MCF 10A (cell line): Measurements from ENCODE around the gene IL18R1. TPM values are rescaled to one million over a fixed set of nuclear protein-coding genes. Genes with fewer than 3 reads are reported as not detected.
A peak's percentile ranks its signal among the peaks of the same experiment; 100 is the strongest.

Experiments used
- BruUV-seq: library from RNA; stranded (reverse); fragments of 400-500 nt; replicated peaks from 2 replicates; lab custom pipeline; 2021; lab: Mats Ljungman, UMichigan
- CTCF ChIA-PET: fragments of 300-600 bp; sonication (Branson Sonifier 250); formaldehyde crosslinking; extraction: SDS; loops from one replicate; lab custom pipeline; 2021; ENCODE audit warnings: antibody characterized with exemption, inconsistent platforms; lab: Yijun Ruan, JAX
- POLR2A ChIA-PET: fragments of 300-600, 350-650 bp; sonication (Branson Sonifier 250); formaldehyde crosslinking; extraction: SDS; loops from one replicate; lab custom pipeline; 2020; ENCODE audit warnings: antibody characterized with exemption, inconsistent platforms; lab: Yijun Ruan, JAX
- DNase-seq: peaks from one replicate; pipeline ENCODE4 v3.0.0-alpha.2; 2018; ENCODE audit not compliant: unreplicated experiment
- H3K27ac Mint-ChIP-seq: one replicate; pipeline ENCODE4 v1.8.0; 2022; ENCODE audit warnings: mild to moderate bottlenecking, low read depth, mixed read lengths; ENCODE audit not compliant: unreplicated experiment
- H3K27me3 Mint-ChIP-seq: one replicate; pipeline ENCODE4 v1.8.0; 2022; ENCODE audit warnings: mixed read lengths; ENCODE audit not compliant: insufficient read depth, unreplicated experiment
- H3K36me3 Mint-ChIP-seq: one replicate; pipeline ENCODE4 v1.8.0; 2022; ENCODE audit warnings: mild to moderate bottlenecking, moderate library complexity, mixed read lengths; ENCODE audit not compliant: insufficient read depth, unreplicated experiment
- H3K4me1 Mint-ChIP-seq: one replicate; pipeline ENCODE4 v1.8.0; 2022; ENCODE audit warnings: mixed read lengths; ENCODE audit not compliant: insufficient read depth, unreplicated experiment
- H3K4me3 Mint-ChIP-seq: one replicate; pipeline ENCODE4 v1.8.0; 2022; ENCODE audit warnings: mild to moderate bottlenecking, moderate library complexity, mixed read lengths; ENCODE audit not compliant: unreplicated experiment
- H3K9me3 Mint-ChIP-seq: one replicate; pipeline ENCODE4 v1.8.0; 2022; ENCODE audit warnings: mixed read lengths; ENCODE audit not compliant: unreplicated experiment
- intact Hi-C: fragments of 100-400 bp; cut with micrococcal nuclease; formaldehyde crosslinking; loops from 2 replicates; pipeline ENCODE4 v1.14.1; 2022
- total RNA-seq: library from RNA; stranded (reverse); gene quantifications from 2 replicates; pipeline ENCODE4 v1.2.3, GENCODE V29; 2022
- TF ChIP-seq, protein P1 (sequence below): fragments of 200-600 bp; IDR thresholded peaks from one replicate; pipeline ENCODE4 v1.8.0; 2022; ENCODE audit warnings: antibody characterized with exemption, mild to moderate bottlenecking; ENCODE audit not compliant: unreplicated experiment

The IL18R1 gene
- total RNA-seq, 1 experiment from 2014 or later: 3.5 TPM

DNA sequence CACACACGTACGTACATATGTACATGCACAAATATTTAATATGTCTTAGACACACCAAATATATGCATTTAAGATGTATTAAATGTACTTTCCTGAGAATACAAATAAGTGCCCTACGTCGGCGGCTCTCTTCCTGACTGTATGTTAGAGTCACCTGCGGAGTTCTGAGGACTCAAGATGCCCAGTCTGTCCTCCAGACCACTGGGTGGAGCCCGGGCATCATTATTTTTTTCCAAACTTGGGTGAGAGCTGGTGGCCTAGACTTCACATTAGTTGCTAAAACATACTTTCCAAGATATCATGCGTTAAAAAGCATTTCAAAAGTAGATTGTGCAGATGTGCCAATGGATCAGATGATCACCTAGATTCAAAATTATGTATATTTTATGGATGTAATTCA, 2.9 kb downstream of the IL18R1 start:
- BruUV-seq: no TSS peak
- Mint-ChIP-seq H3K27me3 (no peaks in the 10 kb centered on the region), H3K4me1 (peaks cover 19% of the 10 kb centered on the region), H3K27ac (no peak overlapping the region), H3K4me3 (no peak overlapping the region), H3K9me3 (no peaks in the 10 kb centered on the region), H3K36me3 (peaks cover 4% of the 10 kb centered on the region)
- CTCF ChIA-PET: interaction anchor here (0.6 to 4.8 kb wide), 4 partner anchors 9 to 91 kb away, joined by 3 to 27 read pairs (median 6); no protein-coding TSS in a partner anchor
- DNase-seq: no peak
- intact Hi-C loops: loop anchor here (5.0 kb wide), 3 partner anchors 191 to 476 kb away; no protein-coding TSS in a partner anchor
- TF ChIP-seq, protein P1, sequence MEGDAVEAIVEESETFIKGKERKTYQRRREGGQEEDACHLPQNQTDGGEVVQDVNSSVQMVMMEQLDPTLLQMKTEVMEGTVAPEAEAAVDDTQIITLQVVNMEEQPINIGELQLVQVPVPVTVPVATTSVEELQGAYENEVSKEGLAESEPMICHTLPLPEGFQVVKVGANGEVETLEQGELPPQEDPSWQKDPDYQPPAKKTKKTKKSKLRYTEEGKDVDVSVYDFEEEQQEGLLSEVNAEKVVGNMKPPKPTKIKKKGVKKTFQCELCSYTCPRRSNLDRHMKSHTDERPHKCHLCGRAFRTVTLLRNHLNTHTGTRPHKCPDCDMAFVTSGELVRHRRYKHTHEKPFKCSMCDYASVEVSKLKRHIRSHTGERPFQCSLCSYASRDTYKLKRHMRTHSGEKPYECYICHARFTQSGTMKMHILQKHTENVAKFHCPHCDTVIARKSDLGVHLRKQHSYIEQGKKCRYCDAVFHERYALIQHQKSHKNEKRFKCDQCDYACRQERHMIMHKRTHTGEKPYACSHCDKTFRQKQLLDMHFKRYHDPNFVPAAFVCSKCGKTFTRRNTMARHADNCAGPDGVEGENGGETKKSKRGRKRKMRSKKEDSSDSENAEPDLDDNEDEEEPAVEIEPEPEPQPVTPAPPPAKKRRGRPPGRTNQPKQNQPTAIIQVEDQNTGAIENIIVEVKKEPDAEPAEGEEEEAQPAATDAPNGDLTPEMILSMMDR: no peak
- POLR2A ChIA-PET: no interaction called here

DNA sequence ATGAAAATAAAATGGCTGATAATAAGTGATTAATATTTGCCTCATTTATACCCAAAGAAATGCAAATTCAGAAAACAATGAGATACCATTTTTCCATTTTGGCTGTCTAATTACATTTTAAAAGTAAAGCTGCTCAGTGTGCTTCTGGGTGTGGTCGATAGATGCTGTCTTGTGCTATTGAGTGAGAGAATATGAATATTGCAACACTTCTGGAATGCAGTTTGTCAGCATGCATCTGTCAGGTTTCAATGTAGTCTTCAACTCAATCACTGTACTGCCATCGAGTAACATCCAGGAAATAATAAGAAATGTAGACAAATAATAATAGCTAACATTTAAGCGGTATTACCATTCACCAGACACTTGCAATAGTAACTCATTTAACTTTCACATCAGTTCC, 3.9 kb downstream of the IL18R1 start:
- DNase-seq: peak; percentile 41
- TF ChIP-seq, protein P1: no peak
- POLR2A ChIA-PET: interaction anchor here (0.7 to 0.8 kb wide), 2 partner anchors 48 to 84 kb away, joined by 4 to 5 read pairs; partner anchors contain the start of gene IL1RL1
- Mint-ChIP-seq H3K9me3 (no peaks in the 10 kb centered on the region), H3K36me3 (peaks cover 4% of the 10 kb centered on the region), H3K4me3 (no peak overlapping the region), H3K4me1 (peaks cover 19% of the 10 kb centered on the region), H3K27ac (no peak overlapping the region), H3K27me3 (no peaks in the 10 kb centered on the region)
- BruUV-seq: no TSS peak
- CTCF ChIA-PET: interaction anchor here (0.7 to 4.8 kb wide), 7 partner anchors 79 to 144 kb away, joined by 3 to 27 read pairs (median 4); no protein-coding TSS in a partner anchor
- intact Hi-C loops: loop anchor here (1.0 to 5.0 kb wide), 4 partner anchors 84 to 477 kb away; no protein-coding TSS in a partner anchor

DNA sequence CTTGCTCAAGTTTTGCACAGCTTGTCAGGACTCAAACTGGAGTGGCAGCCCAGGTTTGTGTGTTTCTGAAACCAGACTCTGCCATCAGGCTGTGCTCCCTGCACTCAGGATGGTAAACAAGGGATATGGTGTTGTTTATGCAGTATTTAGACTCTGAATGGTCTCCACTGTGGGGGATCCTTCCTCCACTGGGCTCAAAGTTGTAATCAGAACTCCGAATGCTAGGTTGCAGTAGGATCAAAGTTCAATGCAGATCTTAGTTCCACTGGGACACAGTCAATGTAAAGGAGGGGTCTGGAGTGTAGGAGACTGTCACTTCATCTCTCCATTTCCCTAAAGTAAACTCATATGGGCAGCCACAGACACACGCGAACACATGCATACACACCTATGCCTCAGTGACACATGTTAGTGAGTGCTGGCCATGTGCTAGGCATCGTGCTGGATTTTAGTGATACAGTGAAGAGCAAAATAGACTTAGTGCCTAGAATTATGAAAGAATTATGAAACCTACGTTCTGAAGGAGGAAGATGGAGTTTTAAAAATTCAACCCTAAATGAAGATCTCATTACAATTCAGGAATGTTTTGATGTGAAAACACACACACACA, 6.1 kb downstream of the IL18R1 start:
- H3K9me3 Mint-ChIP-seq: peaks cover 11% of the 10 kb centered on the region
- intact Hi-C loops: no loop called here
- ChIA-PET CTCF (interaction anchor here (1.1 to 4.8 kb wide), 2 partner anchors 81 to 82 kb away, joined by 3 to 27 read pairs; no protein-coding TSS in a partner anchor), POLR2A (interaction anchor here (1.1 kb wide), 1 partner anchor 77 kb away, joined by 4 read pairs; no protein-coding TSS in a partner anchor)
- TF ChIP-seq, protein P1: no peak
- BruUV-seq: no TSS peak
- no peak for DNase-seq
- no peaks in the 10 kb centered on the region for H3K27me3 Mint-ChIP-seq
- peaks cover 10% of the 10 kb centered on the region for H3K36me3 Mint-ChIP-seq
- no peak overlapping the region for H3K4me3 Mint-ChIP-seq
- H3K4me1 Mint-ChIP-seq: peaks cover 13% of the 10 kb centered on the region
- no peak overlapping the region for H3K27ac Mint-ChIP-seq

DNA sequence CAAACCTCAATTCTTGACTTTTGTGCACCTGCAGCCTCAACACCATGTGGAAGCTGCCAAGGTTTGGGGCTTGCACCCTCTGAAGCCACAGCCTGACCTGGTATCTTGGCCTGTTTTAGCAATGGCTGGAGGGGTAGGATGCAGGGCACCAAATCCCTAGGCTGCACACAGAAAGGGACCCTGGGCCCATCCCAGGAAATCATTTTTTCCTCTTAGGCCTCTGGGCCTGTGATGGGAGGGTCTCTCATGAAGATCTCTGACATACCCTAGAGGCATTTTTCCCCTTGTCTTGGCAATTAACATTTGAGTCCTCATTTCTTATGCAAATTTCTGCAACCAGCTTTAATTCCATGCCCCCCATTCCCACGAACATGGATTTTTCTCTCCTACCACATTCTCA, 10.2 kb downstream of the IL18R1 start:
- intact Hi-C loops: no loop called here
- Mint-ChIP-seq H3K9me3 (peaks cover 15% of the 10 kb centered on the region), H3K27me3 (no peaks in the 10 kb centered on the region), H3K27ac (no peak overlapping the region), H3K4me1 (no peaks in the 10 kb centered on the region), H3K36me3 (peaks cover 6% of the 10 kb centered on the region), H3K4me3 (no peak overlapping the region)
- TF ChIP-seq, protein P1: no peak
- no TSS peak for BruUV-seq
- ChIA-PET POLR2A (no interaction called here), CTCF (no interaction called here)
- DNase-seq: no peak
